HepG2 (cell line): ENCODE measurements around the gene BACH1. TPM values are rescaled to one million over a fixed set of nuclear protein-coding genes. Genes with fewer than 3 reads are reported as not detected.
A peak's percentile ranks its signal among the peaks of the same experiment; 100 is the strongest.

Experiments
- ARID5B ChIP-seq: IDR thresholded peaks from 2 replicates; pipeline ENCODE4 v1.4.0; 2020; ENCODE audit warnings: mild to moderate bottlenecking, missing genetic modification reagents
- CEBPG ChIP-seq: IDR thresholded peaks from 2 replicates; pipeline ENCODE4 v1.6.1; 2016
- EED ChIP-seq: sonication (generic); formaldehyde crosslinking; IDR thresholded peaks from 2 replicates; pipeline ENCODE4 v1.5.0; 2020; ENCODE audit warnings: mild to moderate bottlenecking, missing genetic modification reagents
- EP300 ChIP-seq, 3 experiments: sonication (generic) in 1 of 3; formaldehyde crosslinking in 1 of 3; IDR thresholded peaks; 2 replicates each; pipeline versions ENCODE4 v1.5.1 to v1.6.1; 2011 to 2020; ENCODE audit warnings: low read depth in 2 of 3, low read length in 2 of 3, borderline replicate concordance in 1 of 3, improper control_type of control experiment in 1 of 3, mild to moderate bottlenecking in 1 of 3, missing genetic modification reagents in 1 of 3, moderate library complexity in 1 of 3
- MED1 ChIP-seq: sonication (generic); formaldehyde crosslinking; IDR thresholded peaks from 2 replicates; pipeline ENCODE4 v1.4.0; 2020; ENCODE audit warnings: missing genetic modification reagents
- NFKBIZ ChIP-seq: IDR thresholded peaks from 2 replicates; pipeline ENCODE4 v1.6.1; 2018; ENCODE audit warnings: missing genetic modification reagents, missing compliant biosample characterization
- PAXIP1 ChIP-seq: sonication (generic); formaldehyde crosslinking; conservative IDR thresholded peaks from 2 replicates; pipeline ENCODE4 v1.4.0; 2020; ENCODE audit warnings: mild to moderate bottlenecking, missing genetic modification reagents, moderate library complexity
- SOX5 ChIP-seq: IDR thresholded peaks from 2 replicates; pipeline ENCODE4 v1.6.1; 2016; ENCODE audit warnings: borderline replicate concordance
- ZIK1 ChIP-seq: sonication (generic); formaldehyde crosslinking; IDR thresholded peaks from 2 replicates; pipeline ENCODE4 v1.5.0; 2020; ENCODE audit warnings: mild to moderate bottlenecking, low read depth, missing genetic modification reagents, borderline replicate concordance
- ZNF275 ChIP-seq: sonication (generic); formaldehyde crosslinking; IDR thresholded peaks from 2 replicates; pipeline ENCODE4 v1.8.0; 2022; ENCODE audit warnings: missing genetic modification reagents, mild to moderate bottlenecking, inconsistent platforms, borderline replicate concordance
- ZNF737 ChIP-seq: sonication (generic); formaldehyde crosslinking; IDR thresholded peaks from 2 replicates; pipeline ENCODE4 v1.5.0; 2020; ENCODE audit warnings: missing genetic modification reagents, mild to moderate bottlenecking, borderline replicate concordance
- ZNF75D ChIP-seq: sonication (generic); formaldehyde crosslinking; IDR thresholded peaks from 2 replicates; pipeline ENCODE4 v1.8.1; 2023; ENCODE audit warnings: missing genetic modification reagents, mild to moderate bottlenecking, borderline replicate concordance
- polyA plus RNA-seq, 8 experiments: library from polyadenylated mRNA; depleted of rRNA in 3 of 8; stranded (reverse) in 7 of 8; unstranded in 1 of 8; fragments of >200 nt; fragmentation: Illumina TruSeq in 4 of 8; extraction: Trizol in 4 of 8; gene quantifications; 2 replicates each; pipeline versions ENCODE4 v1.2.1 to v1.2.3, GENCODE V29; 2011 to 2016; ENCODE audit warnings: low read depth in 4 of 8, missing spikeins in 1 of 8, mixed read lengths in 1 of 8; ENCODE audit not compliant: insufficient read depth in 1 of 8
- total RNA-seq, 5 experiments: library from RNA; depleted of rRNA; stranded (reverse); fragments of >200 nt; fragmentation: Illumina TruSeq; extraction: Trizol; gene quantifications; 2 replicates each; pipeline ENCODE4 v1.2.3, GENCODE V29; 2016; ENCODE audit warnings: low read depth in 1 of 5
- TF ChIP-seq, protein P1 (sequence below): sonication (generic); formaldehyde crosslinking; IDR thresholded peaks from 2 replicates; pipeline ENCODE4 v1.5.1; 2020; ENCODE audit warnings: mild to moderate bottlenecking, missing genetic modification reagents, borderline replicate concordance

BACH1 gene
- total and polyA plus RNA-seq, 2 of the 13 experiments (the other 11 are each of a cell fraction or from before 2014, with no cell fraction given), result 16.5 to 51.7 TPM

GRCh38 chr21:29258626-29259338, 39.9 kb upstream of the BACH1 start (continued):
- TF ChIP-seq, protein P1, sequence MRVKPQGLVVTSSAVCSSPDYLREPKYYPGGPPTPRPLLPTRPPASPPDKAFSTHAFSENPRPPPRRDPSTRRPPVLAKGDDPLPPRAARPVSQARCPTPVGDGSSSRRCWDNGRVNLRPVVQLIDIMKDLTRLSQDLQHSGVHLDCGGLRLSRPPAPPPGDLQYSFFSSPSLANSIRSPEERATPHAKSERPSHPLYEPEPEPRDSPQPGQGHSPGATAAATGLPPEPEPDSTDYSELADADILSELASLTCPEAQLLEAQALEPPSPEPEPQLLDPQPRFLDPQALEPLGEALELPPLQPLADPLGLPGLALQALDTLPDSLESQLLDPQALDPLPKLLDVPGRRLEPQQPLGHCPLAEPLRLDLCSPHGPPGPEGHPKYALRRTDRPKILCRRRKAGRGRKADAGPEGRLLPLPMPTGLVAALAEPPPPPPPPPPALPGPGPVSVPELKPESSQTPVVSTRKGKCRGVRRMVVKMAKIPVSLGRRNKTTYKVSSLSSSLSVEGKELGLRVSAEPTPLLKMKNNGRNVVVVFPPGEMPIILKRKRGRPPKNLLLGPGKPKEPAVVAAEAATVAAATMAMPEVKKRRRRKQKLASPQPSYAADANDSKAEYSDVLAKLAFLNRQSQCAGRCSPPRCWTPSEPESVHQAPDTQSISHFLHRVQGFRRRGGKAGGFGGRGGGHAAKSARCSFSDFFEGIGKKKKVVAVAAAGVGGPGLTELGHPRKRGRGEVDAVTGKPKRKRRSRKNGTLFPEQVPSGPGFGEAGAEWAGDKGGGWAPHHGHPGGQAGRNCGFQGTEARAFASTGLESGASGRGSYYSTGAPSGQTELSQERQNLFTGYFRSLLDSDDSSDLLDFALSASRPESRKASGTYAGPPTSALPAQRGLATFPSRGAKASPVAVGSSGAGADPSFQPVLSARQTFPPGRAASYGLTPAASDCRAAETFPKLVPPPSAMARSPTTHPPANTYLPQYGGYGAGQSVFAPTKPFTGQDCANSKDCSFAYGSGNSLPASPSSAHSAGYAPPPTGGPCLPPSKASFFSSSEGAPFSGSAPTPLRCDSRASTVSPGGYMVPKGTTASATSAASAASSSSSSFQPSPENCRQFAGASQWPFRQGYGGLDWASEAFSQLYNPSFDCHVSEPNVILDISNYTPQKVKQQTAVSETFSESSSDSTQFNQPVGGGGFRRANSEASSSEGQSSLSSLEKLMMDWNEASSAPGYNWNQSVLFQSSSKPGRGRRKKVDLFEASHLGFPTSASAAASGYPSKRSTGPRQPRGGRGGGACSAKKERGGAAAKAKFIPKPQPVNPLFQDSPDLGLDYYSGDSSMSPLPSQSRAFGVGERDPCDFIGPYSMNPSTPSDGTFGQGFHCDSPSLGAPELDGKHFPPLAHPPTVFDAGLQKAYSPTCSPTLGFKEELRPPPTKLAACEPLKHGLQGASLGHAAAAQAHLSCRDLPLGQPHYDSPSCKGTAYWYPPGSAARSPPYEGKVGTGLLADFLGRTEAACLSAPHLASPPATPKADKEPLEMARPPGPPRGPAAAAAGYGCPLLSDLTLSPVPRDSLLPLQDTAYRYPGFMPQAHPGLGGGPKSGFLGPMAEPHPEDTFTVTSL (CRISPR knock-in tag), result peak; percentile 60; the same call in 1 of the 2 replicates
- TF ChIP-seq NFKBIZ, result no peak
- TF ChIP-seq EED (CRISPR knock-in tag), result no peak
- TF ChIP-seq MED1 (CRISPR knock-in tag), result peak; percentile 67
- TF ChIP-seq CEBPG (CRISPR knock-in tag), result peak; percentile 64
- TF ChIP-seq EP300 (IDR thresholded peaks at IDR 0.05; ENCODE audit: low read depth in 2 of 2, low read length in 2 of 2), result peak in 1 of 2 experiments; percentile 44; a peak in 1 of 4 replicates
- TF ChIP-seq EP300 (CRISPR knock-in tag; IDR thresholded peaks at IDR 0.05; ENCODE audit: borderline replicate concordance), result no peak
- TF ChIP-seq ZNF737 (CRISPR knock-in tag), result no peak
- 0 out of 2 replicates have a peak, but pooled peaks have one; percentile 17 for TF ChIP-seq PAXIP1 (CRISPR knock-in tag)
- TF ChIP-seq ZIK1 (CRISPR knock-in tag), result no peak
- no peak for TF ChIP-seq ZNF75D
- TF ChIP-seq SOX5, result peak; percentile 87
- TF ChIP-seq ZNF275 (CRISPR knock-in tag), result no peak
- TF ChIP-seq ARID5B (CRISPR knock-in tag), result peak; percentile 80
